Stimulated activated CD8-positive, alpha-beta memory T cell treated with anti-CD3 and anti-CD28 coated beads, Interleukin-4, amount 100 ng/mL, for 48 hours (primary cell): ENCODE data around the gene FCER2.
A peak's percentile ranks its signal among the peaks of the same experiment; 100 is the strongest.

ENCODE experiments used
- DNase-seq: peaks from one replicate; pipeline ENCODE4 v3.0.0-alpha.2; 2020

Gene FCER2

DNA sequence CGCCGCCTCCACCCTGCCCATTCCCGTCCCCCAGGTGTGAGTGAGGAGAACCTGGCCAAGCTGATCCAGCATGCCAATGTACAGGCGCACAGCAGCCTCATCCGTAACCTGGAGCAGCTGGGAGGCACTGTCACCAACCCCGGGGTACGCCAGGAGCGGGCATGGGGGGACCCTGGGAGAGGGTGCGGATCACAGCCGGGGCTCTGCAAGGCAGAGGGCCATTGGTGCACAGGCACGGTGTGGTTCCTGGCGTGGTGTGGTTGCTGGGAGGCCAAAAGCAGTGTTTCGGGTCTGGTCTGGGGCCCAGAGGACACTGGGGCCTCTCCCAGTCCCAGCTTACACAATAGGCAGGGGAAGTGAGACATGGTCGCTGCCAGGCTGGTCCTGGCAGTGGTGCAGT is 56.8 kb downstream of the FCER2 start:
- no peak for DNase-seq

DNA sequence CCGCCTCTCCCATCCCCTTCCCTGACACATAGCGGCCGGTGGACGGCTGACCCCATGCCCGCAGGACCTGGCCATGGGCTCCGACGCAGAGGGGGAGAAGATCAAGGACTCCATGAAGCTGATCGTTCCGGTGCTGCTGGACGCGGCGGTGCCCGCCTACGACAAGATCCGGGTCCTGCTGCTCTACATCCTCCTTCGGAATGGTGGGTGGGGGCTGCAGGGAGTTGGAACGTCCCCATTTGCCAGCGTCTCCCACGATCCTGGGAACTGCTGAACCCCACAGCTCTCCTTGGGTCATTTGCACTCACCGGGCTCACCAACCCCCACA is 57.4 kb downstream of the FCER2 start:
- DNase-seq: no peak

- peak; percentile 65 for DNase-seq
These were observed 58.0 kb downstream of the FCER2 start for GRCh38 chr19:7643629-7644549.

- DNase-seq: no peak
These were observed 58.9 kb downstream of the FCER2 start for GRCh38 chr19:7643031-7643415.

- no peak for DNase-seq
These were observed 59.5 kb downstream of the FCER2 start for GRCh38 chr19:7642295-7643030.

DNA sequence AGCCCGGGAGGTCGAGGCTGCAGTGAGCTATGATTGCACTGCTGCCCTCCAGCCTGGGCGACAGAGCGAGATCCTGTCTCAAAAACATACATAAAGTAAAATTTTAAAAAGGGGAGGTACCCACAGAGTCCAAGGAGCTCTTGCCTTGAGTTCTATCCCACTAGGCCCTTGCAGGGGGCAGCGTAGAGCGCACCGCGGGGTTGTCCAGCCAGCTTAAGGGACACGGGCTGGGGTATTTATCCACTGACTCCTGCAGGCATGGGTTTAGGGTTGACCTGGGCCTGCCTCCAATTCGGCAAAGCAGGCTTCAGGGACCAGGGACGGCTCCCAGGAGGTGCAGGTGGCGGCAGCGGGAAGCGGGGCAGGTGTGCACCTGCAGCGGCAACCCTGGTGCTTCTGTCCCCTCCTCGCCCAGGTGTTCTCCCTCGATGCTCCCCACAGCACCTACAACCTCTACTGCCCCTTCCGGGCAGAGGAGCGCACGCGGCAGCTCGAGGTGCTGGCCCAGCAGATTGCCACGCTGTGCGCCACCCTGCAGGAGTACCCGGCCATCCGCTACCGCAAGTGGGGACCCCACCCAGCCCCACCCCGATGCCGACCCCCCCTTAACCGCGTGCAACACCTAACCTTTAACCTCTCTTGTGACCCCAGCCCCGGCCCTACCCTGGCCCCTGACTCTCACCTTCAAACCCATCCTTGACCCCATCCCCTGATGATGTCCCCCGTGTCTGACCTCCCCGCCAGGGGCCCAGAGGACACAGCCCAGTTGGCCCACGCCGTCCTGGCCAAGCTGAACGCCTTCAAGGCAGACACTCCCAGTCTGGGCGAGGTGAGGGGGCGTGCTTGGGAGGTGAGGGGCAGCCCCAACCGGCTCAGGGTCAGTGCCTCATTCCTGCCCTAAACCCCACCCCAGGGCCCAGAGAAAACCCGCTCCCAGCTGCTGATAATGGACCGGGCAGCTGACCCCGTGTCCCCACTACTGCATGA is 60.3 kb downstream of the FCER2 start:
- no peak for DNase-seq

- no peak for DNase-seq
These were observed 61.1 kb downstream of the FCER2 start for GRCh38 chr19:7640803-7641202.

GRCh38 chr19:7639863-7640348 is 62.0 kb downstream of the FCER2 start:
- DNase-seq: no peak

GRCh38 chr19:7638802-7639465 is 63.0 kb downstream of the FCER2 start:
- no peak for DNase-seq
